ENCODE data around the gene FOXA3. TPM values are rescaled to one million over a fixed set of nuclear protein-coding genes. Genes with fewer than 3 reads are reported as not detected.
A peak's percentile ranks its signal among the peaks of the same experiment; 100 is the strongest.

Gene FOXA3
- total and polyA plus RNA-seq, 2 donors (not counting 3 experiments of a cell fraction or from before 2014, with no cell fraction given): 0.06 TPM; not detected in 1

GRCh38 chr19:45887200-45887710, 23.1 kb downstream of the FOXA3 start:
- dilution Hi-C loops (cut with MboI; ENCODE audit: extremely low pct_ligation_motif_present, low sequenced_read_pairs): no loop called here
- POLR2A ChIA-PET: interaction anchor here (0.8 to 1.4 kb wide), 2 partner anchors 23 to 69 kb away, joined by 3 to 4 read pairs; partner anchors contain the start of gene FOXA3
- Histone ChIP-seq H4K20me1 (replicated peaks; ENCODE audit: control insufficient read depth, extremely low read depth, insufficient read depth, low read length) (no peaks in the 10 kb centered on the region), H3K4me3 (replicated peaks in 1 of 3; ENCODE audit: insufficient read depth in 1 of 3, low read depth in 1 of 3, low read length in 3 of 3) (peak overlapping the region in 2 of 3 experiments; percentile 57 to 94), H3K4me2 (ENCODE audit: insufficient read depth, low read length) (peak overlapping the region; percentile 74), H3K9me3 (replicated peaks; ENCODE audit: control insufficient read depth, insufficient read depth, low read length) (no peaks in the 10 kb centered on the region), H3K36me3 (ENCODE audit: control insufficient read depth in 2 of 2, extremely low read depth in 1 of 2, insufficient read depth in 2 of 2, low read length in 2 of 2) (no peaks in the 10 kb centered on the region), H3K27ac (ENCODE audit: insufficient read depth, low read depth, low read length) (peak overlapping the region; percentile 80), H3K4me1 (ENCODE audit: control insufficient read depth, extremely low read depth, insufficient read depth, low read length) (peaks cover 10% of the 10 kb centered on the region), H3K9me1 (replicated peaks; ENCODE audit: control insufficient read depth, extremely low read depth, insufficient read depth, low read length) (no peaks in the 10 kb centered on the region), H3K27me3 (ENCODE audit: control insufficient read depth in 2 of 2, insufficient read depth in 2 of 2, low read length in 2 of 2) (no peaks in the 10 kb centered on the region), H2AFZ (ENCODE audit: low read depth, low read length) (peak overlapping the region; percentile 80), H3K79me2 (ENCODE audit: control insufficient read depth, insufficient read depth, low read length) (peaks cover 3% of the 10 kb centered on the region), H3K9ac (replicated peaks; ENCODE audit: extremely low read depth, insufficient read depth, low read length) (peak overlapping the region; percentile 81)
- BruUV-seq (replicated peaks): TSS peak; percentile 92
- intact Hi-C loops (cut with micrococcal nuclease): loop anchor here (1.0 kb wide), 1 partner anchor 40 kb away; no protein-coding TSS in a partner anchor
- TF ChIP-seq POLR2A (IDR thresholded peaks at IDR 0.05; ENCODE audit: low read depth, low read length) (no peak), JUN (IDR thresholded peaks at IDR 0.05; ENCODE audit: borderline replicate concordance, insufficient read depth, insufficient read length, low read depth) (no peak), MAX (IDR thresholded peaks at IDR 0.05; ENCODE audit: insufficient read depth, insufficient read length) (no peak), GATA2 (IDR thresholded peaks at IDR 0.05; ENCODE audit: insufficient read depth, insufficient read length, low read depth, low read length) (no peak), EZH2 (IDR thresholded peaks at IDR 0.05; ENCODE audit: borderline replicate concordance, low read depth, low read length, severe bottlenecking) (no peak), POLR2AphosphoS5 (IDR thresholded peaks at IDR 0.05; ENCODE audit: insufficient read depth, low read depth, low read length) (no peak), FOS (IDR thresholded peaks at IDR 0.05; ENCODE audit: borderline replicate concordance, insufficient read depth, low read length) (no peak), CTCF (IDR thresholded peaks at IDR 0.05; ENCODE audit: extremely low read depth in 1 of 2, insufficient read depth in 1 of 2, low read depth in 1 of 2, low read length in 2 of 2) (no peak), MYC (IDR thresholded peaks at IDR 0.05; ENCODE audit: low read depth, low read length) (no peak)
- no peak for DNase-seq (ENCODE audit: low read depth, low spot score)
- CTCF ChIA-PET: interaction anchor here (1.2 to 3.3 kb wide), 2 partner anchors 24 to 70 kb away, joined by 10 to 21 read pairs; partner anchors contain the start of genes FOXA3 and SYMPK
- peak; percentile 4 for FAIRE-seq
